NT2/D1 (cell line): ENCODE measurements around the gene SGCD.

Experiments used
- DNase-seq: peaks from one replicate; pipeline ENCODE4 v3.0.0-alpha.2; 2011; ENCODE audit warnings: low read depth, low spot score
- H3K27me3 ChIP-seq: 2 replicates; pipeline ENCODE4 v1.6.0; 2011; ENCODE audit warnings: mild to moderate bottlenecking; ENCODE audit not compliant: insufficient read length, insufficient read depth
- H3K36me3 ChIP-seq: 2 replicates; pipeline ENCODE4 v1.6.1; 2011; ENCODE audit warnings: mild to moderate bottlenecking, low read length, mixed read lengths; ENCODE audit not compliant: insufficient read depth, insufficient read length
- H3K4me1 ChIP-seq: 2 replicates; pipeline ENCODE4 v1.5.1; 2011; ENCODE audit not compliant: insufficient read depth, insufficient read length
- H3K4me3 ChIP-seq: 2 replicates; pipeline ENCODE4 v1.5.1; 2011; ENCODE audit warnings: low read depth; ENCODE audit not compliant: insufficient read length
- H3K9ac ChIP-seq: 2 replicates; pipeline ENCODE4 v1.6.0; 2011; ENCODE audit warnings: low read depth; ENCODE audit not compliant: insufficient read length
- H3K9me3 ChIP-seq: 2 replicates; pipeline ENCODE4 v1.5.1; 2011; ENCODE audit warnings: mild to moderate bottlenecking, low read length; ENCODE audit not compliant: insufficient read depth
- SUZ12 ChIP-seq: IDR thresholded peaks from 2 replicates; pipeline ENCODE4 v1.6.1; 2011; ENCODE audit not compliant: insufficient read length, insufficient read depth; ENCODE audit errors: extremely low read depth
- YY1 ChIP-seq: IDR thresholded peaks from 2 replicates; pipeline ENCODE4 v1.6.1; 2011; ENCODE audit not compliant: insufficient read length, insufficient read depth
- ZNF274 ChIP-seq: IDR thresholded peaks from 2 replicates; pipeline ENCODE4 v1.6.1; 2011; ENCODE audit warnings: mild to moderate bottlenecking, low read depth, low read length

SGCD gene

DNA sequence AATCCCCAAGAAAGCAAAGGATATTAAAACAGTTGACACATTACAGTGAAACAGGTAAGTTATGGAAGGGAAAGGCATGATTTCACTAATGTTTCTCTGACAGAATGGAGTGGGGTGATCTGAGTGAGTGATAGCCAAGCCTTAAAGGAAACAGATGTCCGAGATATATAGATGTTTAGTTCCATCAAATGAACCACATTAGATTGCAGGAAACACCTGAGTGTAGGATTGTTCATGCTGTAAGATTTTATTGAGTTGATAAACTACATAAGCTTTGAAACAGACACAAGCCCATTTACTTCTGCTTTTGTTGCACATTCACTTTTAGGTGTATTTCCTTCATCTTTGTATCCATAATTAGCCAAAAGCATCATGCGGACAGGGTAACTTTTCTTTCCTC lies 356.0 kb downstream of the SGCD start:
- H3K4me1 ChIP-seq: no peaks in the 10 kb centered on the region
- no peaks in the 10 kb centered on the region for H3K9me3 ChIP-seq
- H3K9ac ChIP-seq: no peak overlapping the region
- no peak for DNase-seq
- TF ChIP-seq YY1 (no peak), SUZ12 (no peak), ZNF274 (no peak)
- H3K27me3 ChIP-seq: no peaks in the 10 kb centered on the region
- no peak overlapping the region for H3K4me3 ChIP-seq
- H3K36me3 ChIP-seq: no peaks in the 10 kb centered on the region

DNA sequence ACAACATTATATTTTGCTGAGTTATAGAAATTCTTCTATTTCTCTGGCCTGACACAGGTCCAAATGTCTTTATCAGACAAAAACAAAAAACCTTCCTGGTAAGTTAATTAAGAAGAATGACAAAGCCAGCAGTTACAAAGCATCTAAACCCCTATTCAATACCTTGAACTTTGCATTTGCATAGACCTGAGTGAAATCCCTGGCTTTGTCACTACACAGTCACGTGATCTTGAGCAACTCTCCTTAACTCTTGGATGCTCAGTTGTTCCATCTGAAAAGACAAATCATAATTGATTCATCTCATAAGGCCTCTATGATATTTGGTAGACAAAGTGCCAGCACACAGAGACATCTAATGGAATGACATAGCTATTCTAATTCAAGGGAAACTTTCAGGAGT lies 356.5 kb downstream of the SGCD start:
- TF ChIP-seq YY1 (no peak), ZNF274 (no peak)

DNA sequence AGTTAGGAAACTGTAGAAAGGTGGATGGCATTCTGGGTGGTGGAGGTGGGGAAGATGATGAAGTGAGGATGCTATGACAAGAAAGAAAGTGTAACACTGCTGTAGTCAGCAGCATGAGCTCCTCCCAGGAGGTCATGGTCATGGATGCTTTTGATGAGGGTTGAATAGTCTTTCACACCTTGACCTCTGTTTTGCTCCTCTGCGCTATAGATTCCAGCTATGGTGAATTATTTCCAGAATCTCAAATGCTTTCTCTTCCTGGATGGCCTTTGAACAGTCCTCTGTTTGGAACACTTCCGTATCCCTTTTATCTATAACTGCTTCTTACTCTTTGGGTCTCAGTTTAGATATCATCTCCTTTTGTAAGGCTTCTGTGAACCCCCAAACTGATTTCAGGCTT lies 357.3 kb downstream of the SGCD start:
- Histone ChIP-seq H3K4me1 (no peaks in the 10 kb centered on the region), H3K9me3 (no peaks in the 10 kb centered on the region)

More for the DNA sequence above, 356.5 kb downstream of the SGCD start:
- Histone ChIP-seq H3K27me3 (no peaks in the 10 kb centered on the region), H3K9ac (no peak overlapping the region), H3K36me3 (no peaks in the 10 kb centered on the region), H3K4me3 (no peak overlapping the region), H3K4me1 (no peaks in the 10 kb centered on the region), H3K9me3 (no peaks in the 10 kb centered on the region)
- DNase-seq: no peak

DNA sequence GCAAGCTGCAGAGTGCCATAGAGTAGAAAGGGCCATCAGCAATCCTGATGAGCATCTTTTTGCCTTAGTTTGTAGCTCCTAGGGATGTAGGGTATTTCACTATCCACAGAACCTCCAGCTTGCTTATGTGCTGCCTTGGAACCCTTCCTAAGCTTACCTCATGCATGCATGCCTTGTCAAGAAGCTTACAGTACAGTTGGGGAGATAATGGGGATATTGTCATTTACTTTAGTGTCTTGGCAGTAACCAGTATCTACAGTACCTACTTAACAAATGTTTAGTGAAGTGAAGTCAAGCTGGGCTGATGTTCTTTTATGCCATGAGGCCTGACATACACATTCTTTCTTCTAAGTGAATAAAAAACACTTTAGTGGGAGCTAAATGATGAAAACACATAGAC lies 358.5 kb downstream of the SGCD start:
- Histone ChIP-seq H3K27me3 (no peaks in the 10 kb centered on the region), H3K4me1 (no peaks in the 10 kb centered on the region), H3K4me3 (no peak overlapping the region), H3K36me3 (no peaks in the 10 kb centered on the region), H3K9me3 (no peaks in the 10 kb centered on the region), H3K9ac (no peak overlapping the region)
- DNase-seq: no peak
- TF ChIP-seq YY1 (no peak), ZNF274 (no peak), SUZ12 (no peak)

More for the DNA sequence above, 357.3 kb downstream of the SGCD start:
- H3K36me3 ChIP-seq: no peaks in the 10 kb centered on the region
- H3K9ac ChIP-seq: no peak overlapping the region
- no peak for TF ChIP-seq ZNF274
- no peak for TF ChIP-seq SUZ12
- TF ChIP-seq YY1: no peak
- DNase-seq: no peak
- H3K27me3 ChIP-seq: no peaks in the 10 kb centered on the region
- H3K4me3 ChIP-seq: no peak overlapping the region

DNA sequence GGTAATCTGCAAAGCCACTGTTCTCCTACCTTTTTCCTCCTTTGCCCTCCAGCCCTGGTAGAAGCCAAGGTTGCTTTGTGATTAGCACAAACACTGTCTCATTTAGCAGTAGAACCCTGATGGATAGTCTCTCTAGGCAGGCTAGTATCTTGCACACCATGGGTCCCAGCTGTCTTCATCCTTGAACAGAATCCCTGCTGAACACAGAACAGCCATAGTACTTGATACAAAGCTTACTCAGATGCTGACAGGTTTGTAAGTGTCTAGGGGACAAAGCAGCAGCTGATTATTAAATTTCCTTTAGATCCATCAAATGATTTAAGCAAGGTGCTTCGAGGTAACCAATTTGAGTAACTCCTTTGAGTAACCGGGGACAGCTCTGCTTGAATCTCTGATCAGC lies 359.4 kb downstream of the SGCD start:
- H3K9ac ChIP-seq: no peak overlapping the region
- no peak for TF ChIP-seq SUZ12
- no peak for TF ChIP-seq YY1
- no peak for TF ChIP-seq ZNF274
- no peaks in the 10 kb centered on the region for H3K4me1 ChIP-seq
- H3K36me3 ChIP-seq: no peaks in the 10 kb centered on the region
- H3K27me3 ChIP-seq: no peaks in the 10 kb centered on the region
- no peak for DNase-seq
- H3K4me3 ChIP-seq: no peak overlapping the region
- no peaks in the 10 kb centered on the region for H3K9me3 ChIP-seq

DNA sequence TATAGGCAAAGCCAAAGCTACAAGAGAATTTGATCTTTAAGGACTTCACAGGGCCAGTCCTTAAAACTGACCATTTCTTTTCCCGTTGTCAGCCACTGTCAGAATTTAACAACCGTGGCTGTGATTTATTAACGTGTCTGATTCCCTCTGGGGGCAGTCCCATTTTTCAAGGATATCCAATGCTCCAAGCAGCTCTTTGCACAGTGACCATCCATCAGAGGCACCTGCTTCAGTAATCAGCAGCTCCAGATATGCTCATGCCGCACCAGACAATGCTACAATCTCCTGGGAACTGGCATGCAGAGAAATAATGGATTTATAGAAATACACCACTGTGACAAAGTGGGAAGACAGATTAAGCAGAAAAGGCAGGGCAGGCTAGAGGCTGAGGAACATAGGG lies 359.8 kb downstream of the SGCD start:
- H3K9ac ChIP-seq: no peak overlapping the region
- no peaks in the 10 kb centered on the region for H3K36me3 ChIP-seq
- no peaks in the 10 kb centered on the region for H3K27me3 ChIP-seq
- no peaks in the 10 kb centered on the region for H3K4me1 ChIP-seq
- H3K9me3 ChIP-seq: no peaks in the 10 kb centered on the region
- no peak for TF ChIP-seq YY1
- TF ChIP-seq ZNF274: no peak
- TF ChIP-seq SUZ12: no peak
- no peak for DNase-seq
- H3K4me3 ChIP-seq: no peak overlapping the region

DNA sequence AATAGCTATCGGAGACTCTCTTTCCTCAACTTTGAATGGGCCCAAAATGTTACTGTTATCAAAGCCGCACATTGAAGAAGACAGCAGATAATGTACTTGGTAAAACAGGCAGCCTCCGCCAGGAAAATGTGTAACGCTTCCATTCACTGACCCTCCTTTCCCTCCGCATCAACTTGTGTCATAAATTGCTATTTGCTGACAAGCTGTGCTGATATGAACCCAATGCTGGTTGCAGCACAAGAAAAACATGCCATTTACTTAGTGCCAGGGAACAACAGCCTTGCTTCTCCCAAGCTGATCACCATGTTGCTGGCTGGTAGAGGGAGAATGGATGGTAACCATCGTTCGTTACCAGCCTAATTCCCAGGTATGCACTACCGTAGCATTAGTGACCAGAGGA lies 360.6 kb downstream of the SGCD start:
- no peaks in the 10 kb centered on the region for H3K4me1 ChIP-seq
- TF ChIP-seq ZNF274 (no peak), SUZ12 (no peak), YY1 (no peak)
- DNase-seq: no peak
- no peak overlapping the region for H3K9ac ChIP-seq
- no peak overlapping the region for H3K4me3 ChIP-seq
- H3K27me3 ChIP-seq: no peaks in the 10 kb centered on the region
- H3K36me3 ChIP-seq: no peaks in the 10 kb centered on the region
- no peaks in the 10 kb centered on the region for H3K9me3 ChIP-seq

DNA sequence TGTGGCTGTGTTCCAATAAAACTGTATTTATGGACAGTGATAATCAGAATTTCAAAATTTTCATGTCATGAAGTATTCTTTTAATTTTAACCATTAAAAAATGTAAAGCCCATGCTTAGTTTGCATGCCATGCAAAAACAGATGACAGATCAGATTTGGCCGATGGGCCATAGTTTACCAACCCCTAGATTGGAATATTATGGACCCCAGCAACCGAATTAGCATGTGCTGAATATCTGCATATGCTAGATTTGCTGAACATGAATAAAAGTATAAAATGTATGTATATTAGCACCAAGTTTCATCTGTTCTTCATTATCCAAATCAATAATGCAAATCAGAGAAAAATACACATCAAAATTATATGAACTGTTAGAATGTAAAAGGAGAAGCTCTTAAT lies 364.6 kb downstream of the SGCD start:
- no peaks in the 10 kb centered on the region for H3K4me1 ChIP-seq
- H3K4me3 ChIP-seq: no peak overlapping the region
- H3K9ac ChIP-seq: no peak overlapping the region
- DNase-seq: no peak
- no peaks in the 10 kb centered on the region for H3K36me3 ChIP-seq
- no peaks in the 10 kb centered on the region for H3K27me3 ChIP-seq
- TF ChIP-seq YY1 (no peak), ZNF274 (no peak), SUZ12 (no peak)
- no peaks in the 10 kb centered on the region for H3K9me3 ChIP-seq
